Uterus (tissue), 4 donors: Measurements from ENCODE around the gene MAP4K1. TPM values are rescaled to one million over a fixed set of nuclear protein-coding genes. Genes with fewer than 3 reads are reported as not detected.

Source experiments
- DNase-seq, 2 donors: peaks; one replicate each; pipeline ENCODE4 v3.0.0-alpha.2; 2019 to 2020
- H3K27ac ChIP-seq, 2 donors: fragments of 200-600 bp; sonication (generic); 1 replicate in 1 of 2; 2 replicates in 1 of 2; pipeline ENCODE4 v1.5.1; 2016 to 2018
- H3K27me3 ChIP-seq, 2 donors: fragments of 200-600 bp; sonication (generic); one replicate each; pipeline ENCODE4 v1.5.1; 2018 to 2019; ENCODE audit warnings: control low read depth in 1 of 2
- H3K36me3 ChIP-seq, 2 donors: fragments of 200-600 bp; sonication (generic); one replicate each; pipeline ENCODE4 v1.5.1; 2019; ENCODE audit warnings: control low read depth in 1 of 2
- H3K4me1 ChIP-seq, 2 donors: fragments of 200-600 bp; sonication (generic); one replicate each; pipeline ENCODE4 v1.5.1; 2018 to 2019; ENCODE audit warnings: control low read depth in 1 of 2
- H3K4me3 ChIP-seq, 2 donors: fragments of 200-600 bp; sonication (generic); 1 replicate in 1 of 2; 2 replicates in 1 of 2; pipeline ENCODE4 v1.5.1; 2018 to 2019; ENCODE audit warnings: mild to moderate bottlenecking in 1 of 2
- H3K9me3 ChIP-seq, 2 donors: fragments of 200-600 bp; sonication (generic); one replicate each; pipeline ENCODE4 v1.5.1; 2019; ENCODE audit warnings: control low read depth in 1 of 2
- CTCF ChIP-seq, 4 experiments: fragments of 200-600 bp in 2 of 4; fragments of 450-650 bp in 2 of 4; sonication (generic) in 2 of 4; IDR thresholded peaks; one replicate each; pipeline ENCODE4 v1.5.1; 2016 to 2019; ENCODE audit warnings: antibody characterized with exemption in 4 of 4, mild to moderate bottlenecking in 2 of 4, moderate library complexity in 1 of 4
- POLR2A ChIP-seq, 2 donors: fragments of 450-650 bp; IDR thresholded peaks; one replicate each; pipeline ENCODE4 v1.6.1; 2016; ENCODE audit warnings: antibody characterized with exemption in 2 of 2, mild to moderate bottlenecking in 1 of 2, moderate library complexity in 1 of 2
- intact Hi-C: fragments of 100-400 bp; cut with DNase I; formaldehyde crosslinking; loops from one replicate; pipeline ENCODE4 v1.15.1; 2023; ENCODE audit warnings: low total_unique reads
- total RNA-seq, 4 donors: library from RNA; depleted of rRNA in 3 of 4; stranded (reverse); fragments of >200 nt in 3 of 4; gene quantifications; one replicate each; pipeline versions ENCODE4 v1.1.0 to v1.2.4, GENCODE V29; 2014 to 2023
- donor health status: DM: yes; HTN: yes; CAD: no.

MAP4K1 gene
- total RNA-seq, 4 donors from 2014 or later: 0.55 to 4.5 (median 3.6) TPM; not detected in 1

GRCh38 chr19:38564981-38565690 is 52.6 kb downstream of the MAP4K1 start:
- DNase-seq: no peak
- H3K36me3 ChIP-seq: no peaks in the 10 kb centered on the region
- no peak overlapping the region for H3K4me3 ChIP-seq
- peaks cover 0 to 4% of the 10 kb centered on the region in 2 donors for H3K4me1 ChIP-seq
- no peaks in the 10 kb centered on the region for H3K9me3 ChIP-seq
- intact Hi-C loops: no loop called here
- TF ChIP-seq CTCF (IDR thresholded peaks at IDR 0.05) (no peak), POLR2A (IDR thresholded peaks at IDR 0.05) (no peak)
- H3K27me3 ChIP-seq: no peaks in the 10 kb centered on the region
- H3K27ac ChIP-seq: no peak overlapping the region

GRCh38 chr19:38563475-38563874 is 54.3 kb downstream of the MAP4K1 start:
- H3K4me3 ChIP-seq: no peak overlapping the region
- intact Hi-C loops: no loop called here
- H3K27me3 ChIP-seq: no peaks in the 10 kb centered on the region
- no peaks in the 10 kb centered on the region for H3K9me3 ChIP-seq
- peaks cover 0 to 4% of the 10 kb centered on the region in 2 donors for H3K4me1 ChIP-seq
- H3K27ac ChIP-seq: no peak overlapping the region
- DNase-seq: no peak
- TF ChIP-seq CTCF (IDR thresholded peaks at IDR 0.05) (no peak), POLR2A (IDR thresholded peaks at IDR 0.05) (no peak)
- no peaks in the 10 kb centered on the region for H3K36me3 ChIP-seq

- no peak for TF ChIP-seq POLR2A (IDR thresholded peaks at IDR 0.05)
- no peak for TF ChIP-seq CTCF (IDR thresholded peaks at IDR 0.05)
- no peaks in the 10 kb centered on the region for H3K36me3 ChIP-seq
- no peak for DNase-seq
- no peaks in the 10 kb centered on the region for H3K9me3 ChIP-seq
- H3K4me1 ChIP-seq: peaks cover 0 to 4% of the 10 kb centered on the region in 2 donors
- no peaks in the 10 kb centered on the region for H3K27me3 ChIP-seq
- intact Hi-C loops: no loop called here
- no peak overlapping the region for H3K4me3 ChIP-seq
- H3K27ac ChIP-seq: no peak overlapping the region
Measured at GRCh38 chr19:38562096-38562495, 55.7 kb downstream of the MAP4K1 start.

GRCh38 chr19:38561658-38562057 is 56.1 kb downstream of the MAP4K1 start:
- H3K4me1 ChIP-seq: peaks cover 0 to 4% of the 10 kb centered on the region in 2 donors
- H3K36me3 ChIP-seq: no peaks in the 10 kb centered on the region
- H3K27me3 ChIP-seq: no peaks in the 10 kb centered on the region
- no peak overlapping the region for H3K4me3 ChIP-seq
- TF ChIP-seq POLR2A (IDR thresholded peaks at IDR 0.05) (no peak), CTCF (IDR thresholded peaks at IDR 0.05) (no peak)
- no peaks in the 10 kb centered on the region for H3K9me3 ChIP-seq
- intact Hi-C loops: no loop called here
- no peak for DNase-seq
- no peak overlapping the region for H3K27ac ChIP-seq

GRCh38 chr19:38561053-38561606 is 56.6 kb downstream of the MAP4K1 start:
- Histone ChIP-seq H3K9me3 (no peaks in the 10 kb centered on the region), H3K4me1 (peaks cover 0 to 4% of the 10 kb centered on the region in 2 donors), H3K27me3 (no peaks in the 10 kb centered on the region), H3K27ac (no peak overlapping the region), H3K36me3 (no peaks in the 10 kb centered on the region), H3K4me3 (no peak overlapping the region)
- intact Hi-C loops: no loop called here
- no peak for TF ChIP-seq CTCF (IDR thresholded peaks at IDR 0.05)
- TF ChIP-seq POLR2A (IDR thresholded peaks at IDR 0.05): no peak
- DNase-seq: no peak
